HG03575 (cell line): ENCODE measurements around the gene NDST4.

Source experiments
- ATAC-seq: cut with Tn5 transposase; IDR thresholded peaks from one replicate; pipeline ENCODE4 v1.9.1; 2021; ENCODE audit not compliant: unreplicated experiment, insufficient number of reproducible peaks, low FRiP score; ENCODE audit errors: extremely low read depth

Gene NDST4

GRCh38 chr4:114830628-114831027 lies 282.8 kb downstream of the NDST4 start:
- no peak for ATAC-seq

GRCh38 chr4:114827651-114828050 lies 285.8 kb downstream of the NDST4 start:
- no peak for ATAC-seq

- no peak for ATAC-seq
These were observed 297.7 kb downstream of the NDST4 start for GRCh38 chr4:114815760-114816159.

GRCh38 chr4:114813961-114814360 lies 299.5 kb downstream of the NDST4 start:
- ATAC-seq: no peak

- no peak for ATAC-seq
These were observed 301.7 kb downstream of the NDST4 start for GRCh38 chr4:114811564-114812301.

DNA sequence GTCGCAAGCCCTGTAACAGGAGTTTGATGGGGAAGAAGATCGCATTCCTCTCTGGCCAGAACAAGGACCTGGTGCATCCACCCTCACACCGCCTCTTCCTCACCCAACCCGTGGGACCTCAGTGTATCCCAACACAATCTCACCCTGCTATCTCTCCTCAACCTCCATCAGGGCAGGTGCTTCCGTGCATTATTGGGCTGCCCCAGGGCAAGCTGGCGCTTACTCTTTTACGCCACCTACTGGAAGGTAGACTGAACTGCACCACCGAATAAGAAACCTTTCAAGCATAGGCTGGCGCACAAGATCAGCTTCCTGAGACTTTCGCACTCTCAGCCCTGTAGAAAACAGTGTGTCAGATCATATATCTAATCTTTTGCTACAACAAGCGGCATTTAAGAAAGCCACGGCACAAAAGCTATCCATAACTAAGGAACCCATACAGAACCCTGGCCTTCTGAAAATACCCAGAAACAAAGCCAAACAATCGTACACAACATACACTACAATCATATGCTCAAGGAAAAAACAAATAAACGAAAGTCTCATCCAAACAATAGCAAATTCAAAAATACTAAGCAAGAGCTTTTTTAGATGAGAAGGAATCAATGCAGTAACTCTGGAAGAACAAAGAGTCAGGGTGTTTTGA lies 305.5 kb downstream of the NDST4 start:
- ATAC-seq: peak; percentile 91

DNA sequence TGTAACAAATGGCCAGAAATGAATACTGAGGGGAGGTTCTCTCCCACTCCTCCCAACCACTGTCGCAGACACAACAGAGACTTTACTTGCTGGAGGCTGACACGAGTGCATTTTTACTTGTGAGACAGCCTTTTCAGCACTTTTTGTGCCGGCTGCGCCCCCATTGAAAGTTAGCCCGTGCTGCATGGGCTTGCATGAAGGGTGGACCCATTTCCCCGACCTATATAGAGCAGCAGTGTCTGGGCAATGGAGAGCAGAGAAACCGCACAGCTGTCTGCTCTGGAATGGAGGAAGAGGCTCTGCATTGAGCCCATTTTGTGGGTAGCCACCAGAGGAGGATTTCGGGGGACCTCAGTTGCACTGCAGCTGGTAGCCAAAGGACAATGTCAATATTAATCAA lies 306.1 kb downstream of the NDST4 start:
- ATAC-seq: peak; percentile 7

- no peak for ATAC-seq
These were observed 321.4 kb downstream of the NDST4 start for GRCh38 chr4:114791976-114792375.

GRCh38 chr4:114785570-114785969 lies 327.9 kb downstream of the NDST4 start:
- ATAC-seq: no peak

DNA sequence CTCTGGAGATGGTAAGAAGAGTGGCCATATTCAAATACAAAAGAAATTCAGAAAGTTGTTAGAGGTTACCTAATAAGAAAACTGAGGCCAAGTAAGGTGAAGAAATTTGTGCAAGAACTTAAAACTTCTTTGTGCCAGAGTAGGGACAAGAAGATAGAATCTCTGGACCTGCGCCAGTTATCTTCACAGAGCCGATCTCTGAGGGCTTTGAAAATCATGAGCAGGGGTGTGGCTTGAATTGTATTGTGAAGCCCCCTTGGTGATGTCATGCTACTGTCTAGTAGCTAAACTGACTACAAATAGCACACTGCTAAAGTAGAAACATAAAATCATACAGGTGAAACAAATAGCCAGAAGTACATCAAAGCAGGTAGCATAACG lies 330.2 kb downstream of the NDST4 start:
- ATAC-seq: no peak

DNA sequence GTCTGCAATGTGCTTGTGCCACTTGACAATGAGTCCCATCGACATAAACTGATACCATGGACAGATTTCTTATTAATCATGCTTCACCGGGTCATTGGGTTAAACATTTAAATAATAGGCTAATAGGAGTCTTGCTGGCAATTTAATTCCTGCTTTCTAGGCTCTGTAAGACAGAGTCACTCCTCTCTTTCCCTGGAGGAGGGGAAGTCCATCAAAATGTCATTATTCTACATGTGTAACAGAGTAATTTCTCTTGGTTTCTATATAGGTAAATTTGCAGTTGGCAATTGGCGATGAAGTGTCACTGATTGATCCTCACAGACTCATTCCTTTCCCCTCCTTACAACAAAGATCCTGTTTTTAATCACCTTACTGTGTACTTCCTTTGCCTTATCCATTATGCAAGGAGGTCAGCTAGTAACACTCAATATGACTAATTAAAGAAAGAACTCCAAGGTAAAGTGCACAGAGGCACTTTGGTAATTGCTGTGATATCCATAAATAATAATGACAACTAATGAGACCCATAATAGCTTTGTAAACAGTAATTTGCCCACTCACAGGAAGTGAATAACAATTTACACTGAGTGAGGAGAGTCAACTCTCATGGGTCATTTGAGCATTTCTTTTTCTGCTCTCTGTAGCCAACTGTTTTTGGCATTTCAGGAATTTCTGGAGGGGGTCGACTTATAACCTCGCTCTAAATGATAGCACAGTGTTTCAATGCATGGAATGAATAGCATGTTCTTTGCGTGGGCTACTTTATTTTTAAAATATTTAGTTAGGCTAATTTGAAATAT lies 330.8 kb downstream of the NDST4 start:
- no peak for ATAC-seq

DNA sequence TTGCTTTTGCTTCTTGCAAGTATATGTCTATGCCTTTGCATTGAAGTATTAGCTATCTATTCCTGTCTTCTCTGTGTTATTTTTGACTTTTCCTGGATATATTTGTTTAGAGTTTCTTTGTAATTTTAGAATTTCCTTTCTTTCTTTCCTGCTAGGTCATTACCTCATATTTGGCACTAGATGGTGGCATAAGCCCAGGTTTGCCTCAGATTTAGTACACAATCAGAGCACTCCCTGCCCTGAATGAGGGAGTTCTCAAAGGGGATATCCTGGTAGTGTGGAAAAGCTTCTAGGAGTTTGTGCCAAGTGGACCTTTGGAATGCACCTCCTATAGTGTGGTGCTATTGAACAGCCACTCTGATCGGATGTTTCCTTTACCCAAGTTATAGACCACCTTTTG lies 333.2 kb downstream of the NDST4 start:
- ATAC-seq: no peak
